HG03039 (cell line): Measurements from ENCODE around the gene BANF2.
"Not testable (repeated sequence)": the region's sequence is repeated elsewhere in the genome, so short reads cannot be mapped to it uniquely, and the experiment has no call there.

Experiments
- ATAC-seq: cut with Tn5 transposase; IDR thresholded peaks from one replicate; pipeline ENCODE4 v1.9.1; 2021; ENCODE audit warnings: mild to moderate bottlenecking, moderate library complexity; ENCODE audit not compliant: unreplicated experiment

The BANF2 gene

DNA sequence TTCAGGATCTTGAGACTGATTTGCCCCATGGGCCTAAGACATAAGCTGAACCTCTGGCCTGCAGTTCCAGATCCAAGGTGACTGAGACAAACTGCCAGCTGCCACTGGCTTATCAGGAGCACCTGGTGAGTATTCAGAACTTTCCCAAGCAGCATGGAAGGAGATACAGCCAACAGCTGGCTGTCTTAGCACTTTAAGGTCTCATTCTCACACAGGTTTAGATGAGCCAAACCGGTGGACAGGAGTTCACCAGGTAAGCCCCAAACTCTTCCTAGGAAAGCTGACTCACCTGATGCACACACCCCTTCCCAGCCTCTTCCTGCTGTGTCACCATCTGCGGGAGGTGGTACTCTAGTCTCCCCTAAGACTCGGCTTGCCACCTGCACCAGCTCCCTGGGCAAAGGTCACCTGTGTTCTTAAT lies at the start of gene BANF2:
TSS of gene BANF2 (plus strand) at position 36 of the 421 bp plus-strand sequence. CDS start 25,060 bp downstream, outside the sequence.
- ATAC-seq: no peak

DNA sequence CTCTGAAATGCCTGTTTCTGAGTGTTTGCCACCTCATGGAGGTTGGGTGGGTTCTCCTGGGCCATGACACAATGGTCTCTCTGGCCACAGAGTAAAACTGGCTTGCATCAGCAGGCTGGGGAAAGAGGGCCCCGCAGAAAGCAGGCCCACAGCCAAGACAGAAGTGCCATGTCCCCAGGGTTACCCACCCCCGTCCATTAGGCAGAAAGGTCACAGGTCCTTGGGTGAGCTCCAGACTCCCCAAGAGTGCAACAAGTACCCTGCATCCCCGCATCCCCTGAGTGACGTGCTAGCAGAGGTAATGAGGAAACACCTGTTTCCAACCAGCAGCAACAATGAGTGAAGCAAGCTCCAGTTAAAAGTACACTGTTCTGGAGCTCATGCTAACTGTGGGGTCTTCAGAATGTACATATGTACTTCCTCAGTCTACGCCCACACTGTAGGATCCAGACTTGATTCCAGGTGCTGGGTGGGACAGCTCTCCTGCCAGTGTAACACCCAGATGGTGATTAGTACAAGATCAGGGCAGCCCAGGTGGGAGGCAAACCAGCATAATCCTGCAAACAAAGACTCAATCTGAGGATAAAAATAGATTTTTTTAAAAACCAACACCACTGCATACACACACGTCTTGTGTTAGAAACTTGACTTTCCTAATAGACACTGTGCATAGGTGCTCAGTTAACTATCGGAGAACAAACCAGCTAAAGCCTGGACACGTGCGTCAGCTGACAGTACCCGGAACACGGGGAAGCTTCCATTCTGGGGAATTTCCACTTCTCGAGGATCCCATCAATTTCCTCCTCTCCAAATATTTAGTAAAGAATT lies 49.3 kb upstream of the BANF2 start:
- no peak for ATAC-seq

DNA sequence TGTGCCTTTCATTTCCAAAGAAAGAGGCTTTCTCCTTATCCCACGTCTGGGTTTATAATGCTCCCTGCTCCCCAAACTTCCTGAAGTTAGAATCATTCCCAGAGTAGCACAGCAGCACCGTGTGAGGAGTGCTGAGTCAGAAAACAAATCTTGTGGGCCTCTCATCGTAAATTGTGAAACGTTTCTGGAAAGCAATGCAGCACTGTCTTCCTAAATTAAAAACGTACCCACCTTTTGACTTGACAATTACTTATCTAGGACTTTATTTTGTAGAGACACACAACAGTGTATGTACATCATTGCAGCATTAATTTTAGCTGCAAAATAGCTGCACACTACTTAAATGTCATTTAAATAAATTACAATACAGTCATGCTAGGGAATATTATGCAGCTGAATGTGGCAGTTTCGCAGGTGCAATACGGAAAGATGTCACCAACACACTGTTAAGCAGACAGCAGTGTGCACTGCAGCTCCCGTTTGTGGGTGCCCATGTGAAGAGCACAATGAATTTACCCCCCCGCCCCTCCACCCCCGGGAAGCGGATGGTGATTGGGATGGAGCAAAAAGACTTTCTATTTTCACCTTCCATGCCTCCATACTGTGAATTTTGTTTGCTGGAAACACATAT lies 48.5 kb upstream of the BANF2 start:
- ATAC-seq: no peak

DNA sequence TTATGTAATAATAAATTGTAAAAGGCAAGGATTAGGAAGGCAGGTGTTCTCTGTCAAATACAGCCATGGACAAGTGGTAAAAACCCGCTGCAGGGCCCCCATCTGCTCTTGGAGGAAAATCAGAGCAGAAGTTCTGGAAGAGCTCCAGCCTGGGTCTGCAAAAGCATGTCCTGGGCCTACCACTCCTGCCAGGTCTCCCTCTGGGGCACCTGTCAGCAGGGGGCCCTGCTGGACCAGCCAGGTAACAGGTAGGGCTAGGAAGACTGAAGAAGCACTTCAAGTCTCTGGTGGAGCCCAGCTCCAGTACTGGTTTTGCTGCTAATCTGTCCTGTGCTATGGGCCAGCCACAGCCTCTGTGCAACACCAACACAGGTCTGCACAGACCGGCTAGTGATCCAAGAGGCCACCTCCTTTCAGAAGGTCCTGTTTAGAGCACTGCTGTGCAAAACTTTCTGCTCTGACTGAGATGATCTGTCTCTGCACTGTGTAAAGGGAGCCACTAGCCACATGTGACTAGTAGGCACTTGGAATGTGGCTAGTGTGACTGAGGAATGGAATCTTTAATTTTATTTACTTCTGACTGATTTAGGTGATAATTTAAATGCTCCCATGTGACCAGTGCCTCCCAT lies 47.9 kb upstream of the BANF2 start:
- no peak for ATAC-seq

DNA sequence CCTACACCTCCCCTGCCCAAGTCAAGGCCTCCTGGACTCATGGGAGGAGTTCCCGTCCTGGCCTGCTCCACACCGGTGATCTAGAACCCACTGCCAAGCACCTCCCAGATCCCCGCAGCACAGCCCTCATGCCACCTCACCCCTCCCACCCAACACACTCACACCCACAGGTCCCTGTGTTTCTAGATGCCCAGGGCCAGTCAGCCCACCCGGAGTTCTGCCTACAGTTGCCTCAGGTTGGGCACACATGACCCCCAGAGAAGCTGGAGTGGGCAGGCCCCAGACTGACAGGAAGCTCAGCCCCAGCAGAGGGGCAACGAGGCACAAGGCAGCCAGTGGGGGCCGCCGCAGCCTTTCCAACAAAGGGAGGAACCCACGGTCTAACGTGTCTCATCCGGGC lies 47.4 kb upstream of the BANF2 start:
- no peak for ATAC-seq

DNA sequence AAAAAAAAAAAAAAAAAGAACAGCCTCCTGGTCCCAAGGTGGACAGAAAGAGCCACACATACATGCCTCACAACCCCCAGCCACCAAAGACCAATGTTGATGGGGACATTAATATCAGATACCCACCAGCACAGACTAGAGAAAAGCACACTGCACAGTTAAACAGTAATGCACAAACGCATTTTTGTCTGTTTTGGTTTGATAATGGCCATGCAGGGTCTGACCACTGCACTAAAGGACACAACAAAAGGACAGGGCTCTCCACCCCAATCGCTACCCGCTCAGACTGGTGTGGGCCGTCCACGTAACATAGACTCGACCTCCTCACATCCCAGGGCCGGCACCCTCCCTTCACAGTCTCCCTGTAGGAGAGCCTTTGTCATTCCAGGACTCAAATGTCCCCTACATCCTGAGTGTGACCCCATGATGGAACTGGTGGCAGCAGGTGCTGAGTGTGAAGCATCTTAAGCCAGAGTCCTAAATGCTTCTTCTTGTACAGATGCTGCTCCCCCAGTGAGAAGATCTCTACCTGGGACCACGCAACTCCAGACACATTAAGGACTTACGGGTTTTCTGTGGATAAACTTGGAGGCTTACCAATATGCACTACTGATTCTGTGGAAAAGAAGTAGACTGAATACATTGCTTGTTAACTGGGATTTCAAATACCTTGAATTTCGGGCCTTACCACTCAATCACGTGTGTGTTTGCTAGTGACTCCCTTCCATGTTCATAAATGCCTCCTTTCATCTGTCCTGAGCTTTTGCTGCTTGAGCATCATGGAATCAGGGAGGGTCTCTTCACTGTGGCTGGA lies 45.7 kb upstream of the BANF2 start:
- ATAC-seq: no peak

DNA sequence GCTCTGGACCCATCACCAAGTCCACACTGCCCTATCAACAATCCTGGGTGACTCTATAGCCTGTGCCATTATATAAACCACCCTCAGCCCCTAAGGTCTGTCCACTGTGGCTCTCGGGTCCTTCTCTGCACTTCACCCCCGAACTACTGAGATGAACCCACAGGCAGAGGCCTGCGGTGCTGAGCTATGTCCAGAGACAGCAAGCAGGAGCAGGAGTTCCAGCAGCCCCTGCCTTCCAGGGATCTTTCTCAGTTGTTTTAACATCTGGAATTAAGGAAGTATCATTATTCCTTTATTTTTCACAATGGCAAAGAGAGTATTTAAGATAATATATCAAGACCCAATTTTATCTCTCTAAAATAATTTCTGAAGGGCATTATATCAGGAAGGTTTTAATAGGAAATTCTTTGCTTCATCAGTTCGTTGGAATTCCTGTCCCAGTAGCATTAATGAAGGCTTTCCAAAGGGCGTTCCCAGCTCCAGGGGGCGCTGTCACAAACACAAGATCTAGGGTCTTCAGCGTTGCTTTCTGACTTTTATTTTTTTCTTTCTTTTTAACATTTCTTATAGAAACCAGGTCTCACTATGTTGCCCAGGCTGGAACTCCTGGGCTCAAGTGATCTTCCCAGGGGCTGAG lies 45.0 kb upstream of the BANF2 start:
- ATAC-seq: no peak

DNA sequence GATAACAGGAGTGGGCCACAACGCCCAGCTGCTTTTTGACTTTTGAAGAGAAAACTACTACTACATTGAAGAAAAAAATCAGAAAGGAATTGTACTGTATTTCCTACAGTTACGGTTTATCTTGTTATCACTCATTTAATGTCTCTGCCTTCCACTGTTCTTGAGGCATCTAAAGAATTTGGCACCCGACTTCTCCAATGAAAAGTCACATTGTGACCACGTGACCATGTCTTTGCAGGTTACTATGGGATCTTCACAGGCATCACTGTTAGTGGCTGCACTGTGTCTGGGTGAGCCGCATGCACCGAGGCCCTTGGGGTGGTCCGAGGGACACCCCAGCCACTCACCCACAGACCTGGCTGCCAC lies 44.5 kb upstream of the BANF2 start:
- no peak for ATAC-seq

DNA sequence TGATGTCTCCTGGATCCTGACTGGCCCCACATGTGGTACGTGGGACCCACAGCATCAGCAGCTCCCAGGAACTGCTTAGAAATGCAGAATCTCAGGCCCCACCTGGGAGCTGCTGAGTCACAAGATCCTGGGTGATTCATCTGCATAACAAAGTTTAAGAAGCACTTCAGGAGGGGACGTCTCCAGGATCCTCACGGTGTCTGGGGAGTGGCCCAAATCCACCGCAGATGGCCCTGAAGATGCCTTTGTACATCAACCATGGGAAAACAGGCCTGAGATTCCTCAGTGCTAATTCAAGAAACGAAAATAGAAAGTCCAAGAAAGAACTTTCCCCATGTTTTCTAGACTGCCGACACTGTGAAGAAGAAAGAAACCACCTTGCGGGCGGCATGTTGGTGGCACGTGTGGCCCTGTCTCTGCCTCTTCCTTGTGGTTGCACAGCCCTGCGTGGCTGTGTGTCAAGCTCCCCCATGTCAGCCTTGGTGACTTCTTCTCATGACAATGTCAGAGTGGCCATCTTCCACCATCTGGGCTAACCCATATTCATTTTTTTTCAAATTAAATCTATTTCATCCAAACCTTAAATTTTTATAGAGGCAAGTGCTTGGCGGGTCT lies 43.8 kb upstream of the BANF2 start:
- ATAC-seq: no peak

DNA sequence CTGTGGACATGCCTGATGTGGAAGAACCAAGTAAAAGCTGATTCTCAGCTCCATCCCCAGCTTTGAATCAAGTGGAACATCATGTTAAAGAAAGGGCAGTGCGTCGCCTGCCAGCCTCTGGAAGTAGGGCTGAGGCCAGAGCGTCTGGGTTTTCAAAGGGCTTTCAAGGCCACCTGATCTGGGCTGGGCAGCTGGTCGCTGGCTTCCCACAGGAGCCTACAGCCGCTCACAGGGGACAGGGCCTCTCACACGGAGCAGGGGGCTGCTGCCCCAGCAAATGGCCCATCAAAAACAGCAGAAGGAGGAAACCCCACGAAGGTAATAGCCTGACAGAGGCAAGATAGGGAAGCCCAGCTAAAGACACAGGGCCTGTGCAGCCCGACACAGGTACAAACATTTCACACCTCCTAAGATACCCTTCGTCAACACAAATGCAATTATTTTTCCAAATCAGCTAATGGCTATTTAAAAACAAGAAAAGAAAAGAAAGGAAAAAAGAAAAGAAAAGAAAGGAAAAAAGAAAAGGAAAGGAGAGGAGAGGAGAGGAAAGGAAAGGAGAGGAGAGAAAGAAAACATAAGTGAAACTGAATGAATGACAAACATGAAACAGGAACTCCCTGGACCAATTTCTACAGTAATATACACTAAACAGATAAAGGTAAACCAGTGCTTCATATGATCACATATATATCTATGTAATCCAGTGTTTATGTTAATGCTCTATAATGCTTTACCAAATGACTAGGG lies 42.5 kb upstream of the BANF2 start:
- ATAC-seq: no peak

DNA sequence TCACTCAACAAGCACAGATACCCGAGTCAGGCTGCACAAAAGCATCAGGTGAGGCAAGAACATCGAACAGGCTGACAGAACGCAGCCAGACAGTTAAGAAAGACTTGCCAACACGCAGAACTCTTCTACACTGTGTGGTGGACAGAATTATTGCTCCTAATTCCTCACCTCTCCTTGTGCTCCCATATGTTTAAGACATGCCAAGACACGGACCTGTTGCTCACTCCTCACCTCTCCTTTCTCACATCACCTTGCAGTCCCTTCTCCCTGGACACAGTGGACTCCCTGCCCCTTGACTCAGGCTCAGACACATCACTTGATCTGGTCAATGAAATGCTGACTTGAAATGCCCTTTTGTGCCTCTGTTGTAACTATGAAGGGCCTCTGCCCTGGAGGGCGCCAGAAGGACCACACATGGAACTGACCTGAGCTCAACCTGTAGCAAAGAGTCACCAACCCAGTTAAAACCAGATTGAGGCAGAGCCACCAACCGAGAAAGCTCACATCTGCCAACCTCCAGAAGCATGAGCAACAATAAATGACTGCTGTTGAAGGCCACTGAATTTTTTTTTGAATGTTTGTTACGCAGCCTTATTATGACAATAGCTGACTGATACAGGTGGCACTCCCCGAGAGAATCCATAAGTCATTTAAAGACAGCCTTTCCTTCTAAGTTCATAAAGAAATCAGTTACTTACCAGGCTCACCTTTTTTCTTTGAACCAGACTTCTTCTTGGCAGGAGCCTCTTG lies 41.7 kb upstream of the BANF2 start:
- ATAC-seq: no peak

DNA sequence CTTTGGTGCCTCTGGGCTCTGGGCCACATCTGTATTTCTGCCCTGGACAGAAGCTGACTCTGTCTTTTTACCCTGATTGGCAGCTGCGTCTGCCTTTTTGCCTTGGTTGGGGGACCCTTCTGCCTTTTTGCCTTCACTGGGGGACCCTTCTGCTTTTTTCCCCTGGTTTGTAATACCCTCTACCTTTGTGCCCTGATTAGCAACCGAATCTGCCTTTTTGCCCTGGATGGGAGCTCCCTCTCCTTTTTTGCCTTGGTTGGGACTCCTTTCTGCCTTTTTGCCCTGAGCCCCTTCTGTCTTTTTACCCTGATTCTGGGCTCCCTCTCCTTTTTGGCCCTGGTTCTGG lies 41.1 kb upstream of the BANF2 start:
- no peak for ATAC-seq

DNA sequence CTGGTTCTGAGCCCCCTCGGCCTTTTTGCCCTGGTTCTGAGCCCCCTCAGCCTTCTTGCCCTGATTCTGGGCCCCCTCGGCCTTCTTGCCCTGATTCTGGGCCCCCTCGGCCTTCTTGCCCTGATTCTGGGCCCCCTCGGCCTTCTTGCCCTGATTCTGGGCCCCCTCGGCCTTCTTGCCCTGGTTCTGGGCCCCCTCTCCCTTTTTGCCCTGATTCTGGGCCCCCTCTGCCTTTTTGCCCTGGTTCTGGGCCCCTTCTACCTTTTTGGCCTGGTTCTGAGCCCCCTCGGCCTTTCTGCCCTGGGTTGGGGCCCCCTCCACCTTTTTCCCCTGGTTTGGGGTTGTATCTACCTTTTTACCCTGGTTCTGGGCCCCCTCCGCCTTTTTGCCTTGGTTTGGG lies 40.4 kb upstream of the BANF2 start:
- ATAC-seq: not testable (repeated sequence)

DNA sequence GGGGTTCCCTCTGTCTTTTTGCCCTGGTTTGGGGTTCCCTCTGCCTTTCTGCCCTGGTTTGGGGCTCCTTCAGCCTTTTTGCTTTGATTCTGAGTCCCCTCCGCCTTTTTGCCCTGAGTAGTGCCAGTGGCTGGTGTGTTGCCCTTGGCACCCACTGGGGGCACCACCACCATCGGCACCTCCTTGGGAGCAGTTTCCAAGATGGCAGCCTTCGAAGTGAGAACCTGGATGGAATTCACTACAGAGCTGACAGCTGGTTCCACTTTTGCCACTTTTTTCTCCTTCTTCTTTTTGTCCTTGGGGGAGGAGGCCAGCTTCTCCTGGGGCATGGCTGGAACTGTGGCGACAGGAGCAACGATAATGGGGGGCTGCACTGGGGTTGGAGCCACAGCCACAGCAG lies 40.0 kb upstream of the BANF2 start:
- ATAC-seq: no peak

DNA sequence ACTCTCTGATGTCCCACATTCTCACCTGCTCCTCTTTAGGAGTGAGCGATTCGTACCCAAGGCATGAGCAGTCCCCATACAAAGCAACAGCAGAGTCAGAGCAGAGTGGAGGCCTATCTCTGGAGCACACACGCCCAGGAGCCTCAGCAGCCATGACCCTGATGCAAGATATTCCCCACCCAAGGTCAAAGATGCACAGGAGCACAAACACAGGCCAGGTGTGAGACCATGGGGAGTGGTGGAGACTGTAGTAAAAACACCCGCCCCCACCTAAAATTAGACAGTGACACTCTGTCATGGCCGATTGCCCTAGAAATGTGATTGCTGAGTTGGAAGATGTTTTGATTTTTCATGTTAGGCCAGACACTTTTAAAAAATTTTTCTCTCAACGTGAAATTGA lies 39.1 kb upstream of the BANF2 start:
- ATAC-seq: no peak

DNA sequence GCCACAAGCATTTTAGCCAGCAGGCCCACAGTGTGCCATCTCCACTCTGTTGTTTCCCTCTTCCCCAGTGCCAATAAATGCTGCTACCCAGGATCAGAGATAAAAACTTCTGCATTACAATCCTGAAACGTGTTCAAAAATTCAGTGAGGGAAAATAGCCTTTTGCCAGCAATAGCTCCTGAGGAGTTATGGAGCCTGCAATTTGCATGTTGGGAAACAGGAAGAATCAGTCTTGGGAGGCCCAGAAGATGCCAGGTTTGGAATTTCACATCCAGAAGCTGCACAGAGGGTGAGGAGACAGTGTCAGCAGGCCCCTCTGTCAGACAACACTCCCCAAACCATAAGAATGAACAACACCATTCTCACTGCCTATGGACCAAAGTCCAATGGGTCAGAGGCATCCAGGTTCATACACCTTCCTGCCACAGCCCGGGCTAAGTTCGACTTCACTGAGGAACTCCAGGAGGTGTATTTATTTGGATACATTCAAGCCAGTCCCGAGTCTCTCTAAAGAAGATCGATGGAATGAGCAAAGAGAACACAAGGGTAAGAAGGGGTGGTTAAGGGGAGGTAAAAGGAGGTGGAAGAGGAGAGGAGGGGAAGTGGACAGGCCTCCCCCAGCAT lies 38.5 kb upstream of the BANF2 start:
- no peak for ATAC-seq

DNA sequence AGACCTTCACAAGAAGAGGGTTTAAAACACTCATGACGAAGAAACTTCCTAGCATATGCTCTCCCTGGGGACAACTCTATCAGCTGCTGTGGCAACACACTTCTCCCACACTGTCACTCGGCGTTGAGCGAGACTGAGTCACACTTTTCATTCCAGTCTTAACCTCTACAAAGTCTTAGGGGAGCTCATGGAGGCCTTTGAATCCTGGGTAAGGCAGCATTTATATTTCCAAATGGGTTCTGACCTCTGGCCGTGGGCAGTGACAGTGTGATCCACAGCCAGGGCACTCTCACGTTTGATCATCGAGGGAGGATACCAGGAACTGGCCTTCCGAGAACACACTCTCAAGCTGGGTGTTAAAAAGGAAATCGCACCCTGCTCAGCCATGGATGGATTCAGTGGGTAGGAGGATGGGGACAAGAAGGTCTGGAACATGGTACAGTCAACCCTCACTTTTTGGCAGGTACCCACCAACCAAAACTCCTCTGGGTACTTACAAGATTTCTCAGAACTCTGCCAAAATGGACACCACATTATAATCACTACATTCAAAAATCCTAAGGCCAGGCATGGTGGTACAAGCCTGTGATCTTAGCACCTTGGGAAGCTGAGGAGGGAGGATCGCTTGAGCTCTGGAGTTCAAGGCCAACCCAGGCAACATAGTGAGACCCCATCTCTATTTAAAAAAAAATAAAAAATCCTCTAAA lies 37.3 kb upstream of the BANF2 start:
- no peak for ATAC-seq

DNA sequence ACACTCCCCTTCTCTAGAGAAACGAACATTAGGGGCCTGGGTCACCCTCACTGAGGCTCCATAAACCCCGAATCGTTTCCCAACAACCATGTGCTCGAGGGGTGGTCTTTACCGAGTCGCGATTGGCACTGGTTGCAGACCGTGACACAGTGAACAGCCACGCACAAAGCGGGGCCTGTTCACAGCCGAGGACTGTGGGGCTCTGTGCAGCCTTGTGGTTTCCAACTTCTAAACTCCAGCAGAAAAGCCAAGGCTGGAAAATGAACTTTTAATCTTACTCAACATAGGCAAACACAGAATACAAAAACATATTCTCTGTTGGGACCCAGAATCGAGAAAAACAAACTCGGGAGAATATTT lies 36.7 kb upstream of the BANF2 start:
- ATAC-seq: no peak
